Naive B cell (primary cell): ENCODE measurements around the gene TMEM255A. TPM values are rescaled to one million over a fixed set of nuclear protein-coding genes. Genes with fewer than 3 reads are reported as not detected.

Experiments
- ATAC-seq, 2 donors: fragments of 150-1000 bp; cut with Tn5 transposase; 2 replicates each; pipeline ENCODE4 v1.10.0; 2021; ENCODE audit warnings: low read depth in 2 of 2, mild to moderate bottlenecking in 2 of 2, moderate library complexity in 2 of 2
- DNase-seq: peaks from one replicate; pipeline ENCODE4 v3.0.0; 2022
- H3K27ac Mint-ChIP-seq, 6 donors: one replicate each; pipeline ENCODE4 v1.8.0; 2020 to 2022; ENCODE audit warnings: mild to moderate bottlenecking in 6 of 6, mixed read lengths in 6 of 6, moderate library complexity in 5 of 6, inconsistent platforms in 2 of 6
- H3K27me3 Mint-ChIP-seq, 3 donors: one replicate each; pipeline ENCODE4 v1.8.0; 2021 to 2022; ENCODE audit warnings: mixed read lengths in 3 of 3, mild to moderate bottlenecking in 1 of 3
- H3K36me3 Mint-ChIP-seq, 2 donors: one replicate each; pipeline ENCODE4 v1.8.0; 2020 to 2022; ENCODE audit warnings: mixed read lengths in 2 of 2, inconsistent platforms in 1 of 2, mild to moderate bottlenecking in 1 of 2
- H3K4me1 Mint-ChIP-seq, 3 donors: one replicate each; pipeline ENCODE4 v1.8.0; 2020 to 2022; ENCODE audit warnings: mixed read lengths in 3 of 3, inconsistent platforms in 1 of 3, mild to moderate bottlenecking in 1 of 3, moderate library complexity in 1 of 3
- H3K4me3 Mint-ChIP-seq, 8 donors: one replicate each; pipeline ENCODE4 v1.8.0; 2020 to 2022; ENCODE audit warnings: mild to moderate bottlenecking in 8 of 8, mixed read lengths in 8 of 8, moderate library complexity in 8 of 8, inconsistent platforms in 2 of 8
- H3K9me3 Mint-ChIP-seq, 7 donors: one replicate each; pipeline ENCODE4 v1.8.0; 2020 to 2022; ENCODE audit warnings: mixed read lengths in 7 of 7, mild to moderate bottlenecking in 5 of 7, inconsistent platforms in 2 of 7, moderate library complexity in 1 of 7
- polyA plus RNA-seq, 6 donors: library from polyadenylated mRNA; unstranded; fragments of 300-500 nt; fragmentation: Illumina TruSeq; gene quantifications; one replicate each; pipeline ENCODE4 v1.2.3, GENCODE V29; 2021; ENCODE audit warnings: low read depth in 6 of 6

Gene TMEM255A
- polyA plus RNA-seq, 6 donors from 2014 or later = 0.15 to 0.24 (median 0.23) TPM; not detected in 3

DNA sequence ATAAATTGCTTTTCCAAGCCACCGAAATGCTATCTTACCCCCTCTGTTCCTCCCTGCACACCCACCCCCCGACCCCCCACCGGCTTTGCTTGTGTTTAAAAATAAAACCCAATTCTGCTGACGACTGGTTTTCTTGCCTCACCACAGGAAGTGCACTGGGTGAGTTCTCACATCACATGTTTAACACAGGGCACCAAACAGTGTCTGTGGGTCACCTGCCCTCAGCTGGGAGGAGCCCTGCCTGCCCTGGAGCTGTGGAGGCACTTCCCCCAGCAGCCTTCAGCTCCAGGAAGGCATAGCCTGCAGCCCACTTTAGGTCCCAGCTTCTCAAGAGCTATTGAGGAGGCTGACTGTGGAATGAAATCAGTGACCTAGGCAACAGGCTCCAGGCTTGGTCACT lies 8.8 kb downstream of the TMEM255A start:
- DNase-seq (peak; percentile 53), ATAC-seq (peak; percentile 96 to 100)
- Mint-ChIP-seq H3K27me3 (peaks cover 0 to 13% (median 7%) of the 10 kb centered on the region in 3 donors), H3K9me3 (no peaks in the 10 kb centered on the region), H3K4me1 (peaks cover 11 to 26% (median 12%) of the 10 kb centered on the region in 3 donors), H3K27ac (peak overlapping the region in 5 of 6 donors; percentile 7 to 91 (median 52)), H3K4me3 (peak overlapping the region in 6 of 8 donors; percentile 33 to 84 (median 67)), H3K36me3 (no peaks in the 10 kb centered on the region)

DNA sequence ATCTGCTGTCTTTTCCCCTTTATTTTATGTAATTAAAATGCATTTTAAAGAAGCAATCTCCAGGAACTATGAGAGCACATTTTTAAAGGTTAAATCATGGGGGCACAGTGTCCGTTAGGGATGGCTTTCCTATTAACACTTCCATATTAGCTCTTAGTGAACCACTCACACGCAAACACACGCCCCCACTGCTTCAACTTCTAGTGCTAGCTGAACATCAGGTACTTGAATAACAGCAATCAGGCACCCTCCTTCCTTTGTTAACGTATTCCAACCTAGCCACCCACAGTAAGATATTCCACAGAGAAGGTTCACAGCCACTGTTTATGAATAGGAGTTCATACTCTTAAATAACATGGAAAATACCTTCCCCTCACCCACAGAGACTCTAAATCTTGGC lies 9.3 kb downstream of the TMEM255A start:
- H3K4me1 Mint-ChIP-seq = peaks cover 11 to 26% (median 12%) of the 10 kb centered on the region in 3 donors
- H3K36me3 Mint-ChIP-seq = no peaks in the 10 kb centered on the region
- no peaks in the 10 kb centered on the region for H3K9me3 Mint-ChIP-seq
- H3K27ac Mint-ChIP-seq = peak overlapping the region in 5 of 6 donors; percentile 7 to 61 (median 52)
- ATAC-seq (peak in 1 of 2 donors; percentile 6), DNase-seq (no peak)
- peaks cover 0 to 9% (median 7%) of the 10 kb centered on the region in 3 donors for H3K27me3 Mint-ChIP-seq
- peak overlapping the region in 5 of 8 donors; percentile 33 to 84 (median 61) for H3K4me3 Mint-ChIP-seq

DNA sequence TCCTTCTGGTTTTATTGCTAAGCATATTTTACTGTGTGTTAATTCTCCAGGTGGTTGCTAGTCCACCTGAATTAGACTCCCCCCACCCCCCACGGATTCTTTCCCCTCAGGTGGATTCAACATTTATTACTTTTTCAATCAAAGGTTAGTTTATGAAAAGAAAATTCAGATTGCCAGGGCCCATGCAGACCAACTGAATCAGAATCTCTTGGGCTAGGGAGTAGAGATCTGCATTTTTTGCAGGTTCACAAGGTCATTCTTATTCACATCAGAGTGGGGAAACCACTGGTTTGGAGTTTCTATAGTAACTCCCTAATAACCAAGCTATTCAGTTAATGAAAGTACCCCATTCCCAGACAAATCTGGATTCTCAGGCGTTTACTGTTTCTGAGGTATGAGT lies 9.8 kb downstream of the TMEM255A start:
- no peak overlapping the region for H3K4me3 Mint-ChIP-seq
- H3K36me3 Mint-ChIP-seq = no peaks in the 10 kb centered on the region
- peaks cover 11 to 26% (median 12%) of the 10 kb centered on the region in 3 donors for H3K4me1 Mint-ChIP-seq
- peaks cover 0 to 7% (median 6%) of the 10 kb centered on the region in 3 donors for H3K27me3 Mint-ChIP-seq
- ATAC-seq = no peak
- no peaks in the 10 kb centered on the region for H3K9me3 Mint-ChIP-seq
- no peak for DNase-seq
- H3K27ac Mint-ChIP-seq = no peak overlapping the region

DNA sequence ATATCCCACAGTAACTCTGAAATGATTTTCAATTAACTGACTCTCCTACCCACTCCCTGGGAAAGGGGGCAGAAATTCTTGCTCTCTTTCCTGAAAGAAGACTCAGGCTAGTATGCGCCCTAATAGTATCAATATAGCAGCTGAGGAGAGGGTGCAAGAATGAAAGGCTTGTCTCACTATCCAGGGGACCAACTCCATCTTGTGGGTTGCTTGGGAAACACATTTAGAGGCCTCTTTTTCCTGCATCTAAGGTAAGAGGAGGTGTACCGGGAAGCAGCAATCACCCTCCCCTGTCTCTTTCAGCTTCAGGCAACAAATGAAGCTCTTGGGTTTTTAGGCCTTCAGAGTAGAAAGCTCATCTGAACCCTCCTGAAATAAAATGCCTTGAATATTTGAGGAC lies 11.3 kb downstream of the TMEM255A start:
- H3K4me3 Mint-ChIP-seq = no peak overlapping the region
- H3K4me1 Mint-ChIP-seq = peaks cover 11 to 27% (median 12%) of the 10 kb centered on the region in 3 donors
- no peak overlapping the region for H3K27ac Mint-ChIP-seq
- ATAC-seq = no peak
- H3K27me3 Mint-ChIP-seq = peaks cover 0 to 7% (median 0%) of the 10 kb centered on the region in 3 donors
- no peaks in the 10 kb centered on the region for H3K36me3 Mint-ChIP-seq
- DNase-seq = no peak
- no peaks in the 10 kb centered on the region for H3K9me3 Mint-ChIP-seq

DNA sequence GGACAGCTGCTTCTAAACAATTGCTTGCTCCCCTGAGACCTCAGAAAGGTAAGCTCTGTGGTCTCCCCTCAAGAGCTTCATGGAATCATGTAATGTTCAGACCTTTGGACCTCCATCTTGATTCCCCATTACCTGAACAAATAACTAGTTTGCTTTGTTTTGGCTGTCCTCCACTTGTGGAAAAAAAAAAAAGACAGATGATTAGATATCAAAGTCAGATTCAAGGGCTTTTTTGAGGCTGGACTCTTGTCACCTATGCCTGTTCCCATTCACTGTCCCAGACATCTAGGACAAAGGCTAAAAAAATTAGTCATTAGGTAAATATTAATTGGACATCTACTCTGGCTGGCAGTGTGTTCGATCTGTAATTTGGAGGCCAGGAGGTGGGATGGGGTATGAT lies 13.3 kb downstream of the TMEM255A start:
- Mint-ChIP-seq H3K4me3 (no peak overlapping the region), H3K4me1 (peaks cover 10 to 23% (median 11%) of the 10 kb centered on the region in 3 donors), H3K9me3 (no peaks in the 10 kb centered on the region), H3K36me3 (no peaks in the 10 kb centered on the region), H3K27me3 (peaks cover 0 to 5% (median 0%) of the 10 kb centered on the region in 3 donors), H3K27ac (no peak overlapping the region)
- no peak for ATAC-seq
- DNase-seq = no peak

DNA sequence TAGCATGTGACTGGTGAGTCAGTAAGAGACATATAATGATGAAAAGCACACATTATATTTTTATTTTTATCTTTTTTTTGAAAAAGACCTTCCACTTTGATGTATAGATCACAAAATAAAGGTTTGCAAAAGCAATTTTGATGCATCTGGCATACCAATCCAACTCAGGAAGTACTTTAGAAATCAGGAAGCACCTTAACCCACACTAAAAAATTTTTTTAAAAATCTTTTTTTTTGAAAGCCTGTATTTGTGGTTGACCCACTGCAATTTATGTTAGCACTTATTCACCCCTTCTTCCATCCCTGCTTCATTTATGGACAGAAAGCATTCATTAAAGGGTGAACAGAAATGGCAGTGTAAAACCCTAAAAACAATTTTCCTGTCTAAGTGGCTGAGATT lies 16.6 kb downstream of the TMEM255A start:
- H3K27ac Mint-ChIP-seq = no peak overlapping the region

DNA sequence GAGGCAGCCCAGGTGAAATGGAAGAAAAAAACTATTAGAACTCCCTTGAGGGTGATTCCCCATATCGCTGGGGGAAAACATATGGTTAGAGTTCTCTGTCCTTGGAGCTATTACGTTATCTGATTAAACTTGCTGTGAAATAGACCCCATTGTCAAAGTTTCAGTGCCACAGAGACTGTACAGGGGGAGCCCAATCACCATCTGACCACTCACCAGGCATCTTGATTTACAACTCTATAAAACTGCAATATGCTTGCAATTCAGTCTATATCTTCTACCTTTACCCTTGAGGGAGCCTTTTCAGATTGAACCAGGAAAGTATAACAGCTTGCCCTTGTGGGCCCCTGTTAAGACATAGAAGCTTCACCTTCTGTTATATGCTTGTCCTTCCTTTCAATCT lies 18.2 kb downstream of the TMEM255A start:
- H3K36me3 Mint-ChIP-seq = no peaks in the 10 kb centered on the region
- H3K27me3 Mint-ChIP-seq = no peaks in the 10 kb centered on the region
- H3K9me3 Mint-ChIP-seq = no peaks in the 10 kb centered on the region
- peaks cover 0 to 8% (median 6%) of the 10 kb centered on the region in 3 donors for H3K4me1 Mint-ChIP-seq
- no peak overlapping the region for H3K27ac Mint-ChIP-seq
- DNase-seq = no peak
- ATAC-seq = no peak
- H3K4me3 Mint-ChIP-seq = no peak overlapping the region

More for the DNA sequence above, 16.6 kb downstream of the TMEM255A start:
- Mint-ChIP-seq H3K4me1 (peaks cover 0 to 8% (median 6%) of the 10 kb centered on the region in 3 donors), H3K27me3 (no peaks in the 10 kb centered on the region), H3K4me3 (no peak overlapping the region), H3K9me3 (no peaks in the 10 kb centered on the region), H3K36me3 (no peaks in the 10 kb centered on the region)
- ATAC-seq (no peak), DNase-seq (no peak)

DNA sequence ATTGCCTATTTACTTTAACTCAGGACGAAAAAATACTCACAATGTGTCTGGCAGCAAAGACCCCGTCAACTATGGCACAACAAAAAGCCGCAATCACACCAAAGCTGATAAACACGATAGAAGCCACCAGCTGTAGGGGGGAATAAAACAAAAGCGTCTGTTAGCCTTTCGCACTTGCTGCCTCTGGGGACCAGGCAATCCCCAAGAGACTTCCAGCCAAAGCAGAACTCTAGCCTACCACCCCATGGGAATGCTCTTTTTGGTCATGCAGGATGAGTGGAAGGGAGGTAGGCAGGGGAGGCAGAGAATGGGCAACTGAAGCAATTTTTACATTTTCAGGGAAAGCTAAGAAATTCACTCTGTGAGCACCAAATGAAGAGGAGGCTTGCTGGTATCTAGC lies 20.1 kb downstream of the TMEM255A start:
- H3K27ac Mint-ChIP-seq = no peak overlapping the region
- no peaks in the 10 kb centered on the region for H3K27me3 Mint-ChIP-seq
- no peaks in the 10 kb centered on the region for H3K9me3 Mint-ChIP-seq
- H3K4me1 Mint-ChIP-seq = peaks cover 0 to 18% (median 13%) of the 10 kb centered on the region in 3 donors
- H3K36me3 Mint-ChIP-seq = no peaks in the 10 kb centered on the region
- no peak overlapping the region for H3K4me3 Mint-ChIP-seq
- DNase-seq (no peak), ATAC-seq (no peak)

DNA sequence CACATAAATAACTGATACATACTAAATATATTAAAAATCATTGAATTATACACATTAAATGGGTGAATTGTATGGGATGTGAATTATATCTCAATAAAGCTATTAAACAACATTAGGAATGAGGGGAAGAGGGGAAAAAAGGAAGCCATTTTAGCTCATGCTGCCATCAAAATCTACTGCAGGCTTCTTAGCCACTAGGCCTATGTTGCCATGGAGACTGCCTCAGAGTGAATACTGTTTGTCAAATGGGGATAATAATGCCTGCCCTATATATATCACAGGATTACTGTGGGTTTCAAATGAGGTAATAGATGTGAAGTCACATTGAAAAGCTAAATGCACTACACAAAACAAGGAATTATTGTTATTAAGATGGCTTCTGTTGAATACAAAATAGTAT lies 21.2 kb downstream of the TMEM255A start:
- no peaks in the 10 kb centered on the region for H3K9me3 Mint-ChIP-seq
- H3K27me3 Mint-ChIP-seq = no peaks in the 10 kb centered on the region
- no peak overlapping the region for H3K27ac Mint-ChIP-seq
- DNase-seq = no peak
- H3K36me3 Mint-ChIP-seq = no peaks in the 10 kb centered on the region
- ATAC-seq = no peak
- H3K4me1 Mint-ChIP-seq = peaks cover 0 to 18% (median 13%) of the 10 kb centered on the region in 3 donors
- H3K4me3 Mint-ChIP-seq = no peak overlapping the region

DNA sequence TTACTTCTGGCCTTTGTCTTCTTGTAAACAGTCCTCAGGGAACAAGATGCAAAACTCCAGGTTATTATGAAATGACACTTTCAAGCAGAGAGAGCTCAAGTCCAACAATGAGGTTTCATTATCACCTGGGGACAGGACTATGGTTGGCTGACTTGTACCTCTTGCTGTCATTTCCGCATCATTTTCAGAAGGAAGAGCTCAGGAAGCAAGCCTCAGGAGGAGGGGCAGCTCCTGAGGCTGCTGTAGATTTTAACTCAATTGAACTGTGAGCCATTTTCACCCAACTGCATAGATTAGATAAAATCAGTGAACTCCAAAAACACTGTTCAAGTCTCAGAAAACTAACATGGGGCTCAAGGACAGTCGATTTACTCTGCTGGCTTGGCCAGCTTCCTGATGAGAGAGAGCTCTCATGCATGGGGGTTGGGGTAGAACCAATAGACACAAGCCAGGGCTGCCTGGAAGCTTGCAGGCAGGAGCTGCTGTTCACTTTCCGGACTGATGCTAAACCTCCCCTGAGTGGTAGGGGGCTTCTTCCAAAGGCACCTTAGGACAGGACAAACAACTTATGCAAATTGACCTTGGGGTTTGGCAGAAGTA lies 23.6 kb downstream of the TMEM255A start:
- peaks cover 0 to 11% (median 0%) of the 10 kb centered on the region in 7 donors for H3K9me3 Mint-ChIP-seq
- H3K4me3 Mint-ChIP-seq = no peak overlapping the region
- peaks cover 0 to 16% (median 13%) of the 10 kb centered on the region in 3 donors for H3K4me1 Mint-ChIP-seq
- H3K27me3 Mint-ChIP-seq = peaks cover 7 to 21% (median 8%) of the 10 kb centered on the region in 3 donors
- H3K27ac Mint-ChIP-seq = peak overlapping the region in 1 of 6 donors; percentile 29
- ATAC-seq = no peak
- no peaks in the 10 kb centered on the region for H3K36me3 Mint-ChIP-seq
- DNase-seq = no peak

DNA sequence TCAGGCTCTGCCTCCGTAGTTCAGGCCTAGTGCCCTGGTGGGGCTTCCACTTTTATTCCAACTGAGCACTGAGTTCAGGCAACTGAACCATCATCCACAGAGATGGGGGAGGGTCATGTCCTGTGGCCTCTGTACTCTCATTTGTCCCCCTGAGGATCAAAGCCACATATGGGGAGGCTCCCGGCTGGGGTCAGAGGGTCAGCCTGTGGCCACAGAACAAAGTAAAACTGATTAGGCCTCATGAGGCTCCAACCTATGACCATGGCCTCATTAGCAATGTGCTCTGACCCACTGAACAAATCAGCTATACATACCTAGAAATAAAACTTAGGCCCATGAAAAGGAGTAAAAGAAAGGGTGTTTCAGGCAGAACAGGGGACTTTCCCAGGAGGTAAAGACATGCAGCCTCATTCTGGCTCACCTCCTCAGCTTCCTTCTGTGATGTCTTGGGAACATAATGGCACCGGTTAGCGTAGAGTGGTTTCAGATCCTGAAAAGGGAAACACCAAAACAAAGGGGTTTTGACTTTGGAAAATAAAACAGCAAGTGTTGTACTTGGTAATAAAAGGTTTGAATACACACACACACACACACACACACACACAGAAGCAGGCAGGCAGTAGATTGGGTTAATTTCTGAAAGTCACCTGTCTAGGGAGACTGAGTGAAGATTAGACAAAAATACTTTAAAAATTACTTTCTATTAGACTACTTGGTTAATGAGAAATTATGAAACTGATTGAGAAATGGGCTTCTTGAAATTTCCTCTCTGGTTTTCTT lies 24.3 kb downstream of the TMEM255A start:
- Mint-ChIP-seq H3K9me3 (peaks cover 0 to 11% (median 0%) of the 10 kb centered on the region in 7 donors), H3K4me3 (no peak overlapping the region), H3K36me3 (no peaks in the 10 kb centered on the region), H3K27me3 (peaks cover 7 to 23% (median 8%) of the 10 kb centered on the region in 3 donors), H3K27ac (peak overlapping the region in 2 of 6 donors; percentile 29 to 54), H3K4me1 (peaks cover 0 to 16% (median 13%) of the 10 kb centered on the region in 3 donors)
- peak; percentile 52 to 65 for ATAC-seq
- no peak for DNase-seq

DNA sequence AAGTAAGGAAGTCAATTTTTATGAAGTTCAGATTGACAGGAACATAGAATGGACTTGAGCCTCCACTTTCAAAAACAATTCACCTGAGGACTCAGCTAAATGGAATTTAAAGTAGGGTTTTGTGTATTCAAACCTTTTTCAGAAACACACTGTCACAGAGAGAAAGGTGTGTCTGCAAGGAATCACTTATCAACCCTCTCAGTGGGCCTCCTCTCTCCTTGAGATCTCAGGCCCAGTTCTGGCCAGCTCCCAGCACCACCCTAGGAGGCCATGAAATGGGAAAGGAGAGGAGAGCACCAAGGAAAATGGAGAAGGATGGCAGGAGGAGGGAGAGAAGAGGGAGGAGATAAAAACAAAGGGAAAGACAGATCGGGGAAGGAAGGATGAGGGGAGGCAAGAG lies 28.6 kb downstream of the TMEM255A start:
- Mint-ChIP-seq H3K27me3 (peaks cover 7 to 31% (median 8%) of the 10 kb centered on the region in 3 donors), H3K4me1 (peaks cover 0 to 9% (median 5%) of the 10 kb centered on the region in 3 donors), H3K36me3 (no peaks in the 10 kb centered on the region), H3K9me3 (peaks cover 0 to 11% (median 1%) of the 10 kb centered on the region in 7 donors), H3K4me3 (no peak overlapping the region), H3K27ac (no peak overlapping the region)
- DNase-seq = no peak
- ATAC-seq = no peak

DNA sequence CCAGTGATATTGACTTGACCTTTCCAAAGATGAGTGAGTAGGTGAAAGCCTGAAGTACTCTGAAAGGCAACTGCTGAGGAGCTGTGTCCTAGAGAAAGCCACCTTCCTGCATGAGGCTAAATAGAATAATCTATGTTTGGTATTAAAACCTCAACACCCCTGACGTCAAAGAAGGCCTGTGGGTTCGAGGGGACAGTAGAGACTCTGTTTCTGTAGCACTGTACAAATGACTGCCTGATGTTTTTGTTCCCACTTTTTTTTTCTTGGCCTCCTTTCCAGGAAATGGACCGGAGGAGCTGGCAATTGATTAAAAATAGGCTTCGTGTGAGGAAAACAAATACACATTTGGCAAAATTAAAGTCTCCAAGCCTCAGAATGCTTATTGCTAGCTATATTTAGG lies 29.5 kb downstream of the TMEM255A start:
- DNase-seq (no peak), ATAC-seq (no peak)
- Mint-ChIP-seq H3K4me3 (no peak overlapping the region), H3K27me3 (peaks cover 7 to 31% (median 8%) of the 10 kb centered on the region in 3 donors), H3K4me1 (peaks cover 0 to 3% (median 2%) of the 10 kb centered on the region in 3 donors), H3K27ac (no peak overlapping the region), H3K36me3 (no peaks in the 10 kb centered on the region), H3K9me3 (peaks cover 0 to 11% (median 1%) of the 10 kb centered on the region in 7 donors)
